Suprapubic skin (tissue), 4 donors: ENCODE data around the gene CDH13. TPM values are rescaled to one million over a fixed set of nuclear protein-coding genes. Genes with fewer than 3 reads are reported as not detected.

Experiments
- DNase-seq, 2 donors: peaks; one replicate each; pipeline ENCODE4 v3.0.0-alpha.2; 2019; ENCODE audit warnings: low spot score in 2 of 2
- H3K27ac ChIP-seq: fragments of 200-600 bp; sonication (generic); one replicate; pipeline ENCODE4 v1.5.1; 2019
- H3K27me3 ChIP-seq: fragments of 200-600 bp; sonication (generic); one replicate; pipeline ENCODE4 v1.5.1; 2019
- H3K36me3 ChIP-seq: fragments of 200-600 bp; sonication (generic); one replicate; pipeline ENCODE4 v1.5.1; 2019
- H3K4me1 ChIP-seq: fragments of 200-600 bp; sonication (generic); one replicate; pipeline ENCODE4 v1.5.1; 2019
- H3K4me3 ChIP-seq: fragments of 200-600 bp; sonication (generic); one replicate; pipeline ENCODE4 v1.5.1; 2019; ENCODE audit warnings: mild to moderate bottlenecking
- H3K9me3 ChIP-seq: fragments of 200-600 bp; sonication (generic); one replicate; pipeline ENCODE4 v1.5.1; 2019
- CTCF ChIP-seq, 2 donors: fragments of 200-600 bp in 1 of 2; fragments of 450-650 bp in 1 of 2; sonication (generic) in 1 of 2; IDR thresholded peaks; one replicate each; pipeline ENCODE4 v1.5.1; 2016 to 2019; ENCODE audit warnings: antibody characterized with exemption in 2 of 2, mild to moderate bottlenecking in 1 of 2, moderate library complexity in 1 of 2
- EP300 ChIP-seq: sonication (generic); formaldehyde crosslinking; IDR thresholded peaks from one replicate; pipeline ENCODE4 v1.6.1; 2017; ENCODE audit warnings: antibody characterized with exemption
- POLR2A ChIP-seq, 2 donors: fragments of 450-650 bp; IDR thresholded peaks; one replicate each; pipeline ENCODE4 v1.6.1; 2017; ENCODE audit warnings: antibody characterized with exemption in 2 of 2, mild to moderate bottlenecking in 2 of 2, moderate library complexity in 2 of 2
- POLR2AphosphoS5 ChIP-seq, 3 donors: sonication (generic); formaldehyde crosslinking; IDR thresholded peaks; one replicate each; pipeline ENCODE4 v1.6.1; 2017; ENCODE audit warnings: antibody characterized with exemption in 3 of 3
- WGBS: methylation state at CpG from one replicate; pipeline ENCODE4 v1.1.5; 2018; 5-methylcytosine and 5-hydroxymethylcytosine counted together
- total RNA-seq, 4 donors: library from RNA; depleted of rRNA; stranded (reverse); fragments of >200 nt; gene quantifications; one replicate each; pipeline ENCODE4 v1.1.0, GENCODE V29; 2016

The CDH13 gene
- total RNA-seq, 4 donors from 2014 or later = 90.4 to 176 (median 139) TPM

DNA sequence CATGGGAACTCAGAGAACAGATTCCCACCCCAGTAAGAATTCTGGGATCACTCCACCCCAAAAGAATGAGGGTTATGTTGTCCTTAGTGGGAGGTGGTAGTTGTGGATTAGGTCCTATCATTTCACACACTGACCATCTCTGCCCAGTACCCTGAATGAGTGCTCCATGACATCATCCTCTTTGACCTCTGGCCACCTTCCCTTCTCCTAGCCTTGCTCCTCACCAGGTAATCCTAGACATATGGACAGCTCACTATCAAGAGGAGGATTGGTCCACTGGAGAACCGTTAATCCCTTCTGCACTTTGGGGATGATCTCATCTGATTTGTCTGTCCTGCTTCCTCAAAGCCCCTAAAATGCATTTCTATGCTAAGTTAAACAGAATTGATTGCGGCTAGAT is 642.8 kb downstream of the CDH13 start:
- no peak overlapping the region for H3K27ac ChIP-seq
- 68% methylated on average over 2 of the region's 2 CpGs for WGBS
- H3K4me3 ChIP-seq = no peak overlapping the region
- no peaks in the 10 kb centered on the region for H3K36me3 ChIP-seq
- TF ChIP-seq CTCF (IDR thresholded peaks at IDR 0.05) = no peak
- TF ChIP-seq POLR2A (IDR thresholded peaks at IDR 0.05) = no peak
- TF ChIP-seq POLR2AphosphoS5 (IDR thresholded peaks at IDR 0.05) = no peak
- TF ChIP-seq EP300 = no peak
- H3K4me1 ChIP-seq = no peaks in the 10 kb centered on the region
- no peak for DNase-seq
- no peaks in the 10 kb centered on the region for H3K9me3 ChIP-seq
- H3K27me3 ChIP-seq = no peaks in the 10 kb centered on the region

- 82% methylated on average over 4 of the region's 4 CpGs for WGBS
- Histone ChIP-seq H3K4me1 (no peaks in the 10 kb centered on the region), H3K27ac (no peak overlapping the region), H3K36me3 (no peaks in the 10 kb centered on the region), H3K9me3 (no peaks in the 10 kb centered on the region), H3K27me3 (no peaks in the 10 kb centered on the region), H3K4me3 (no peak overlapping the region)
- DNase-seq = no peak
- no peak for TF ChIP-seq EP300
- no peak for TF ChIP-seq POLR2AphosphoS5 (IDR thresholded peaks at IDR 0.05)
- no peak for TF ChIP-seq CTCF (IDR thresholded peaks at IDR 0.05)
- no peak for TF ChIP-seq POLR2A (IDR thresholded peaks at IDR 0.05)
Measured at GRCh38 chr16:83270061-83270460, 643.3 kb downstream of the CDH13 start.

- TF ChIP-seq CTCF (IDR thresholded peaks at IDR 0.05) (no peak), POLR2AphosphoS5 (IDR thresholded peaks at IDR 0.05) (no peak), EP300 (no peak), POLR2A (IDR thresholded peaks at IDR 0.05) (no peak)
- no peaks in the 10 kb centered on the region for H3K9me3 ChIP-seq
- H3K4me3 ChIP-seq = no peak overlapping the region
- no peak for DNase-seq
- no peak overlapping the region for H3K27ac ChIP-seq
- H3K36me3 ChIP-seq = no peaks in the 10 kb centered on the region
- no peaks in the 10 kb centered on the region for H3K27me3 ChIP-seq
- WGBS = 75% methylated on average over 3 of the region's 3 CpGs
- H3K4me1 ChIP-seq = no peaks in the 10 kb centered on the region
Measured at GRCh38 chr16:83270640-83271039, 643.9 kb downstream of the CDH13 start.

DNA sequence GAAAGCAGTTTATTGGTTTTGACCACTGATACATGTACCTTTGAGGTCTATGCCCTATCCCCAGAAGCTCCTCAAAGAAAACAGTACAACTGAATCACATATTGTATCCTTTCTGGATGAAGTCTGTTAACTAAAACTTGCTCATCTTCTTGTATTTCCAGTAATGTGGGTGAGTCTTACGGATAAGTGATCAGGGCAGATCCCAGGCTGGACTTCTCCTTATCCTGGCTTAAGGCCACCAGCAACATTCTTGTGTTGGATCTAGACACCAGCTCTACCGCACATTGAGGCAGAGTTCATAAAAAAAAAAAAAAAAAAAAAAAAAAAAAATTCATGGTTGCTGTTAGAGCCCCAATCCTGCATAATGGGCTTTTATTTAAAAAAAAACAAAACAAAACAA is 644.4 kb downstream of the CDH13 start:
- TF ChIP-seq EP300 (no peak), CTCF (IDR thresholded peaks at IDR 0.05) (no peak), POLR2AphosphoS5 (IDR thresholded peaks at IDR 0.05) (no peak), POLR2A (IDR thresholded peaks at IDR 0.05) (no peak)
- H3K27me3 ChIP-seq = no peaks in the 10 kb centered on the region

GRCh38 chr16:83271970-83272575 is 645.3 kb downstream of the CDH13 start:
- WGBS = 57% methylated on average over 5 of the region's 5 CpGs
- Histone ChIP-seq H3K27ac (no peak overlapping the region), H3K4me3 (no peak overlapping the region), H3K4me1 (no peaks in the 10 kb centered on the region), H3K27me3 (no peaks in the 10 kb centered on the region), H3K36me3 (no peaks in the 10 kb centered on the region), H3K9me3 (no peaks in the 10 kb centered on the region)
- no peak for TF ChIP-seq POLR2AphosphoS5 (IDR thresholded peaks at IDR 0.05)
- no peak for TF ChIP-seq EP300
- TF ChIP-seq POLR2A (IDR thresholded peaks at IDR 0.05) = no peak
- no peak for TF ChIP-seq CTCF (IDR thresholded peaks at IDR 0.05)
- no peak for DNase-seq

More for the DNA sequence above, 644.4 kb downstream of the CDH13 start:
- WGBS = 34% methylated on average over 2 of the region's 2 CpGs
- no peaks in the 10 kb centered on the region for H3K9me3 ChIP-seq
- no peak overlapping the region for H3K27ac ChIP-seq
- no peaks in the 10 kb centered on the region for H3K36me3 ChIP-seq
- H3K4me3 ChIP-seq = no peak overlapping the region
- no peak for DNase-seq
- no peaks in the 10 kb centered on the region for H3K4me1 ChIP-seq
